ENCODE results near the gene BCAR3.
A peak's percentile ranks its signal among the peaks of the same experiment; 100 is the strongest.

The BCAR3 gene

DNA sequence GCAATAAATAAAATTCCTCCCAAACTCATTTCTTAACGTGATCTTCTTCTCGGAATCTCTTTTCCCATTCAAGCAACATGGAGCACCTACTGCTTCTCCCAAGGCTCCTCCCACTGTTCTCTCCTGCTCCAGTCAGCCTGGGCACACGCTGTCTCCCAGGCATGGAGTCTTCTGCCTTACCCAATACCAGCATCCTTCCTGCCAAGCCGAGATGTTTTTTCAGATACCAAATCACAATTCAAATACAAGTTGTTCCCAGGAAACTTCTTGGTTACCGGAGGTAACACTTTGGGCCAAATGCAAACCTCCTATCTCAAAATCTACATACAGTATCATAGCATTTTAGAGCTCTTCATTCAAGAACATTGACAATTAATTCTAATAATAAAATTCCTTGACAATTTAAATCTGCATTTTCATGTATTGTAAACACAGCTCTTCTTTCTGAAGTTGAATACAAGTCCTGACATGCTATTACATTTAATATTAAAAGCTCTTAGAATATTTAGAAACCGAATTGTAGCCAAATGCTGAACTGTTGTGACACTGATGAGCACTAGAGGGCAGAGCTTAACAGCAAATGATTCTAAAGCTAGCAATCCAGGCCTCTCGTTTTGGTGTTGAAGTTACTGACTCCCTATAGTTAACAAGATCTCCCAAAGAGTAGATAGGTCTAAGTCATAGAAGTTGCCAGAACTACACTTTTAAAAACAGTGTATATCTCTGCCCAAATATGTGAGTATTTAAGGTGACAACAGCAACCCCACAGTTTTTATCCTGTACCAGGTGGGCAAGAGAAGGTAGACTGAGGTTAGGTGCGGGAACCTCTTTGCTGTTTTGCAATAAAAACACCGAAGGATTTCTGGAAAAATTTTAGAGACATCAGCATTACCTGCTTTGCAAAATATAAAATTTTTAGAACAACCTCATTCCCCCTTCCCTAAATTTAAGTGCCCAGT lies 52.3 kb downstream of the BCAR3 start:
- peak; percentile 73 for DNase-seq (ENCODE audit: extremely low read depth, low read depth)
- TF ChIP-seq, protein P1, sequence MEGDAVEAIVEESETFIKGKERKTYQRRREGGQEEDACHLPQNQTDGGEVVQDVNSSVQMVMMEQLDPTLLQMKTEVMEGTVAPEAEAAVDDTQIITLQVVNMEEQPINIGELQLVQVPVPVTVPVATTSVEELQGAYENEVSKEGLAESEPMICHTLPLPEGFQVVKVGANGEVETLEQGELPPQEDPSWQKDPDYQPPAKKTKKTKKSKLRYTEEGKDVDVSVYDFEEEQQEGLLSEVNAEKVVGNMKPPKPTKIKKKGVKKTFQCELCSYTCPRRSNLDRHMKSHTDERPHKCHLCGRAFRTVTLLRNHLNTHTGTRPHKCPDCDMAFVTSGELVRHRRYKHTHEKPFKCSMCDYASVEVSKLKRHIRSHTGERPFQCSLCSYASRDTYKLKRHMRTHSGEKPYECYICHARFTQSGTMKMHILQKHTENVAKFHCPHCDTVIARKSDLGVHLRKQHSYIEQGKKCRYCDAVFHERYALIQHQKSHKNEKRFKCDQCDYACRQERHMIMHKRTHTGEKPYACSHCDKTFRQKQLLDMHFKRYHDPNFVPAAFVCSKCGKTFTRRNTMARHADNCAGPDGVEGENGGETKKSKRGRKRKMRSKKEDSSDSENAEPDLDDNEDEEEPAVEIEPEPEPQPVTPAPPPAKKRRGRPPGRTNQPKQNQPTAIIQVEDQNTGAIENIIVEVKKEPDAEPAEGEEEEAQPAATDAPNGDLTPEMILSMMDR (IDR thresholded peaks at IDR 0.05; ENCODE audit: low read depth, low read length, missing control alignments) = peak; percentile 68
- no peak overlapping the region for H3K4me3 ChIP-seq (replicated peaks; ENCODE audit: low read depth, low read length)

DNA sequence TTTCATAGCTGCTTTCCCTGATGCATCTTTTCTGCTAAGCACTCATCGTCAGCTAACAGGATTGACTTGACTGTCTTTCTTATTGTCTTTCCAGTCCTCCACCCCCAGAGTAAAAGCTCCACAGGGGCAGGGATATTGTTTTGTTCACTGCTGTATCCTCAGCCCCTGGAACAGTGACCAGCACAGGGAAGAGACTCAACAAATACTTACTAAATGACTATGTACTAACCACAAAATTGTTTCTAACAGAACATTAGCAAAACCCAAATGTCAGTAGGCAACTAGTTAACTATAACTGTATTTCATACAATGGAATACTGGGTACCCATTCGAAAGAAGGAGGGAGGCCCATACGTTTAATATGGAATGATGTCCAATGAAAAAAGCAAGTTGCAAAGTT lies 53.0 kb downstream of the BCAR3 start:
- TF ChIP-seq, protein P1 (IDR thresholded peaks at IDR 0.05; ENCODE audit: low read depth, low read length, missing control alignments) = no peak
- no peak overlapping the region for H3K4me3 ChIP-seq (replicated peaks; ENCODE audit: low read depth, low read length)
- DNase-seq (ENCODE audit: extremely low read depth, low read depth) = no peak

DNA sequence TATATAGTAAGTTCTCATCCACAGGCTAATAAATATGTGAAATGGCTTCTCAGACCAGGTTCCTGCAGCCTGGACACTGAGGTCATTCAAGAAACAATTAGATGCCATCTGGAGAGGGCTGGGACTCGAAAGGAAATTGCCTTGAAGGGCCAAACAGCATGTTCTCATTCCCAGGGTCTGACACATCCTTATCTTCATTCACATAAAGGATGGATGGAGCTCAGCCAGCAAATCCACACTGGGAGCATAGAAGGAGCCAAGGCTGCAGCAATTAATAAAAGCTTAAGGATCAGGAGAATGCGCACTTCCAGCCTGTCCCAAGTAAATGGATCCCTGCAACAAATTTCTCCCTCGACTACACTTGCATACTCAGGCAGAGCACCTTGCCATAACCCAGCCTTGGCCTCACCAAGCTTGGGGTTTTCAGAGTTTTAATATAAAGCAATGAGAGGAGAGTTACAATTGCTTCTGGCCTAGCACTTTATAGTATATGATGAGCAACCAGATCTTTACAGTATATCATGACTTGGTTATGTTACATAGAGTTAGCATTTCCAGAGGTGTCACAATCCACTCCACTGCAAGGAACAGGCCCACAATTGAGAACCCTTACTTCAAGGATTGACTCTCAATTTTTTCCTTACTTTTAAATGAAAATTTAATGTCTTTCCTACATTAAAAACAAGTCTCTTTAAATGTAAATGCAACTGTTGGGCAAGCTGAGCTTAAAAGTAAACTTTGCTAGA lies 55.9 kb downstream of the BCAR3 start:
- TF ChIP-seq, protein P1 (IDR thresholded peaks at IDR 0.05; ENCODE audit: low read depth, low read length, missing control alignments) = no peak
- DNase-seq (ENCODE audit: extremely low read depth, low read depth) = peak; percentile 91
- no peak overlapping the region for H3K4me3 ChIP-seq (replicated peaks; ENCODE audit: low read depth, low read length)

DNA sequence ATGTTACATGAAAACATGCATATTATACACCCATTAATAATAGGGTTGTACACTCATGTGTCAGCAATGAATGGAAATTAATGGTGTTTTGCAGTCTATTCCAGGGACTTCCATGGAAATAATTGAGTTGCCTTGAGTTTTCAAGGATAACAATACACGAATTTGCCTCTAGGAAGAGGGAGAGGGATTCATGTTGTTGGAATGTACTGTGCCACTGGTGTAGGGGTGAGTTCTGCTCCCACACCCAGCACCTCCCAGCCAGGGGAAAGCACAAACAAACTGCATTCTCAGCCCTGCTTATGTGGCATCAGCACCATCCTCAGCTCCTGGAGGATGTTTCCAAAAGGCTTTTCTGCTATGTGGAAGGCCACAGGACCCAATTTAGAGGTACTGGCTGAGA lies 57.8 kb downstream of the BCAR3 start:
- TF ChIP-seq, protein P1 (IDR thresholded peaks at IDR 0.05; ENCODE audit: low read depth, low read length, missing control alignments) = no peak
- no peak overlapping the region for H3K4me3 ChIP-seq (replicated peaks; ENCODE audit: low read depth, low read length)
- DNase-seq (ENCODE audit: extremely low read depth, low read depth) = no peak

DNA sequence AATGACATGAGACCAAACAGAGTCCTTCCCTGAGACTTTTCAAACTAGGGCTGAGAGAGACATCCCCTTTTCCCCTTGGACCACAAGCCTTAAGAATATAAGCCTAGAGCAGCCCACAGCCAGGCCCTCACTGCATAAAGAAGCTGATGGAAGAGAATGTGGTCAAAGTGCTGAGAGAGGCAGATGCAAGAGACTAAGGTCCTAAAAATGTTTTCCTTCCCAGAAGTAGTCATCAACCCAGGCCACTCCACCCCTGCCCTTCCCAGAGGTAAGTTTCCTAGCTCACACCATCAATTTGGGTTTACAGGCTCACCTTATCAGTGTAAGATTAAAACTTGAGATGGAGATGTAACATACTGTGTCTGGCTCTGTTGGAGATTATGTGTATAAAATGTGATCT lies 58.2 kb downstream of the BCAR3 start:
- DNase-seq (ENCODE audit: extremely low read depth, low read depth) = no peak
- TF ChIP-seq, protein P1 (IDR thresholded peaks at IDR 0.05; ENCODE audit: low read depth, low read length, missing control alignments) = no peak
- no peak overlapping the region for H3K4me3 ChIP-seq (replicated peaks; ENCODE audit: low read depth, low read length)

DNA sequence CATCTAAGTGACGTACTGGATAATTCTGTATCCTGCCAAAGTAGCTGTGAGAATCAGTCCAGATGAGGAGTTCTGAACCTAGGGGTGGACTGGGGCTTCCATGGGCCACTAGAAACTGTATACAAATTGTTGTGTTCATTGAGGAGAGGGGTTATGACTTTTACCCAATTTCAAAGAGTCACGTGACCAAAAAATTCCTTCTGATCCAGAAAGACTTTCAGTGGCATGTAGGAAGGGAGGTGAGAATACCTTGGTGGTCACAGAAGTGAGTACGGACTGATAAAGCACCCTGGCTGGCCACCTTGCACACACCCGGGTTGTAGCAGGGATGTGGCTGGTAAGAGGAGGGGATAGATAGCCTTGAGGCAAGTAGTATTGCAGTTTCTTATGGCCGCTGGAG lies 60.4 kb downstream of the BCAR3 start:
- no peak overlapping the region for H3K4me3 ChIP-seq (replicated peaks; ENCODE audit: low read depth, low read length)
- DNase-seq (ENCODE audit: extremely low read depth, low read depth) = no peak
- TF ChIP-seq, protein P1 (IDR thresholded peaks at IDR 0.05; ENCODE audit: low read depth, low read length, missing control alignments) = no peak
